NCI-H128 (cell line): ENCODE data around the gene DDX25.
"Not testable (repeated sequence)": the region's sequence is repeated elsewhere in the genome, so short reads cannot be mapped to it uniquely, and the experiment has no call there.

ENCODE experiments used
- DNase-seq: peaks from one replicate; lab custom pipeline; 2025; ENCODE audit not compliant: unreplicated experiment; lab: John Stamatoyannopoulos, UW

Gene DDX25

DNA sequence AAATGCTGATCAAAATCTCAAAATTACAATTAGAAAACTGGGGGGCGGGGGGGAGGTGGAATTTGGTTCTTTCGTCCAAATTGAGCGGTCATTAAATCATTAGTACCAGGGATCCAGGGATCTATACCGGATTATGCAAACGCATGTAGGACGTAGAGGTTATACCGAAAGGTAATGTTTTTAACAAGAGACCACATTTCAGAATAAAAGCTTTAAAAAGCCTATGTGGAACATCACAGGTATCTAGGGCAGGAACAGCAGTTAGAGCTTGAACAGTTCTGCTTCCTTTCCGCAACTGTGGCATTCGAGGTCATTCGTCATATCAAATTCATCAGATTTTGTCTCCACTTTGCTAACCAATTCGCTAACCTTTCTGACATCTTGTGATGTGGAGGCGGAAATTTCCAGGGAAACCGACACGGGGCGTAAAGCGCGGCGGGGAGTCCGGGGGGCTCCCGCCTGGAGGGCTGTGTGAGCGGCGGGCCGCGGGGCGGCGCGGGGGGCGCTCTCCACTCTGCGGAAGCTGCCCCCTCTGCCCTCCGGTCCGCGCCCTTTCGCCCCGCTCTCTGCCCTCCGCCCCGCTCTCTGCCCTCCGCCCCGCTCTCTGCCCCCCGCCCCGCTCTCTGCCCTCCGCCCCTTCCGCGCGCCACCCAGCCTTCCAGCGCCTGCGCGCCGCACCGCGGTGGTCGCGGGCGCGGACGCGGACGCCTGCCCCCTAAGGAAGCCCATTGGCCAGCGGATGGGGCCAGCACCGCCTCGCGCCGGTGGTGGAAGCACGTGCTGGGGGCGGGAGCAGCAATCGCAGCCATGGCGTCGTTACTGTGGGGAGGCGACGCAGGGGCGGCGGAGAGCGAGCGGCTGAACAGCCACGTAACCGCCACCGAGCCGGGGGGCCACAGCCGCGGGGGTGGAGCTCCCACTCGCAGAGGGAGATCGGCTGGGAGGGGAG is at the start of gene DDX25:
Gene DDX25, plus strand, starts transcription at position 798 of the 949 bp plus-strand sequence. Its CDS starts 10 bp downstream, at position 808.
- peak; percentile 27 for DNase-seq

DNA sequence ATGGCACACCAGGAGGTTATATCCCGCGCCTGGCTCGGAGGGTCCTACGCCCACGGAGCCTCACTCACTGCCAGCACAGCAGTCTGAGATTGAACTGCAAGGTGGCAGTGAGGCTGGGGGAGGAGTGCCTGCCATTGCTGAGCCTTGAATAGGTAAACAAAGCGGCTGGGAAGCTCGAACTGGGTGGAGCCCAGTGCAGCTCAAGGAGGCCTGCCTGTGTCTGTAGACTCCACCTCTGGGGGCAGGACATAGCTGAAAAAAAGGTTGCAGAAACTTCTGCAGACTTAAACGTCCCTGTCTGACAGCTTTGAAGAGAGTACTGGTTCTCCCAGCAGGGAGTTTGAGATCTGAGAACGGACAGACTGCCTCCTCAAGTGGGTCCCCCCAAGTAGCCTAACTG is 46.6 kb upstream of the DDX25 start:
- not testable (repeated sequence) for DNase-seq

DNA sequence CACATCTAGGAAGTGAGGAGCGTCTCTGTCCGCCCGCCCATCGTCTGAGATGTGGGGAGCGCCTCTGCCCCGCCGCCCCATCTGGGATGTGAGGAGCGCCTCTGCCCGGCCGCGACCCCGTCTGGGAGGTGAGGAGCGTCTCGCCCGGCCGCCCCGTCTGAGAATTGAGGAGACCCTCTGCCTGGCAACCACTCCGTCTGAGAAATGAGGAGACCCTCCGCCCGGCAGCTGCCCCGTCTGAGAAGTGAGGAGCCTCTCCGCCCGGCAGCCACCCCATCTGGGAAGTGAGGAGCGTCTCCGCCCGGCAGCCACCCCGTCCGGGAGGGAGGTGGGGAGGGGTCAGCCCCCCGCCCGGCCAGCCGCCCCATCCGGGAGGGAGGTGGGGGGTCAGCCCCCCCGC is 41.5 kb upstream of the DDX25 start:
- DNase-seq = not testable (repeated sequence)

- not testable (repeated sequence) for DNase-seq
These were observed 39.0 kb upstream of the DDX25 start for GRCh38 chr11:125865354-125865753.

- no peak for DNase-seq
These were observed 34.8 kb upstream of the DDX25 start for GRCh38 chr11:125869521-125869920.

GRCh38 chr11:125871391-125872137 is 32.7 kb upstream of the DDX25 start:
- DNase-seq = no peak

DNA sequence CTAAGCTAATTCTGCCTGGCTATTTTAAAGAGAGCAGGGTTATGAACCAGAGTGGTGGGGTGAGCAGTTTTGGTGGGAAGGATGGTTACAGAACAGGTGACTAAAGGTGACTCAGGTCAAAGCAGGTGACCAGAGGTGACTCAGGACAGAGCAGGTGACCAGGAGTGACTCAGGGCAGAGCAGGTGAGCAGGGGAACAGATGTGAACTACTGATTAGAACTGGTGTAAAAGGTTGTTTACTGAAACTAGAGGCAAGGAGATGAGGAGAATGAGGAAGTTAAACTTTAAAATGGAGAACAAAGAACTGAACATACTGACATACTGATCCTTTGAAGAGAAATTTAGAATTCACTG is 32.2 kb upstream of the DDX25 start:
- DNase-seq = no peak

GRCh38 chr11:125873881-125874555 is 30.3 kb upstream of the DDX25 start:
- DNase-seq = no peak

GRCh38 chr11:125874556-125875124 is 29.7 kb upstream of the DDX25 start:
- DNase-seq = peak; percentile 44

GRCh38 chr11:125881291-125881690 is 23.0 kb upstream of the DDX25 start:
- DNase-seq = no peak

DNA sequence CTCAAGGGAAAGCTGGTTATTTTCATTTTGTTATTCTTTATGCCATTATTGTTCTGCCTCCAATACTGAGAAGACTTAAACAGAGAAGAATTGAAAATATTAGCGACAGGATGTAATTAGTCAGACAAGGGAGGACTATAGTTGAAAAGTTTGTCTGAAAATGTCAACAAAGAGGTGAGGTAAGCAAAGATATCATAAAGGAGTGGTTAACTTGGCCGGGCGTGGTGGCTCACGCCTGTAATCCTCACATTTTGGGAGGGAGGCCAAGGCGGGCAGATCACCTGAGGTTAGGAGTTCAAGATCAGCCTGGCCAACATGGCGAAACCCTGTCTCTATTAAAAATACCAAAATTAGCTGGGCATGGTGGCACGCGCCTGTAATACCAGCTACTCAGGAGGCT is 20.9 kb upstream of the DDX25 start:
- no peak for DNase-seq

- no peak for DNase-seq
These were observed 17.3 kb upstream of the DDX25 start for GRCh38 chr11:125886997-125887372.

DNA sequence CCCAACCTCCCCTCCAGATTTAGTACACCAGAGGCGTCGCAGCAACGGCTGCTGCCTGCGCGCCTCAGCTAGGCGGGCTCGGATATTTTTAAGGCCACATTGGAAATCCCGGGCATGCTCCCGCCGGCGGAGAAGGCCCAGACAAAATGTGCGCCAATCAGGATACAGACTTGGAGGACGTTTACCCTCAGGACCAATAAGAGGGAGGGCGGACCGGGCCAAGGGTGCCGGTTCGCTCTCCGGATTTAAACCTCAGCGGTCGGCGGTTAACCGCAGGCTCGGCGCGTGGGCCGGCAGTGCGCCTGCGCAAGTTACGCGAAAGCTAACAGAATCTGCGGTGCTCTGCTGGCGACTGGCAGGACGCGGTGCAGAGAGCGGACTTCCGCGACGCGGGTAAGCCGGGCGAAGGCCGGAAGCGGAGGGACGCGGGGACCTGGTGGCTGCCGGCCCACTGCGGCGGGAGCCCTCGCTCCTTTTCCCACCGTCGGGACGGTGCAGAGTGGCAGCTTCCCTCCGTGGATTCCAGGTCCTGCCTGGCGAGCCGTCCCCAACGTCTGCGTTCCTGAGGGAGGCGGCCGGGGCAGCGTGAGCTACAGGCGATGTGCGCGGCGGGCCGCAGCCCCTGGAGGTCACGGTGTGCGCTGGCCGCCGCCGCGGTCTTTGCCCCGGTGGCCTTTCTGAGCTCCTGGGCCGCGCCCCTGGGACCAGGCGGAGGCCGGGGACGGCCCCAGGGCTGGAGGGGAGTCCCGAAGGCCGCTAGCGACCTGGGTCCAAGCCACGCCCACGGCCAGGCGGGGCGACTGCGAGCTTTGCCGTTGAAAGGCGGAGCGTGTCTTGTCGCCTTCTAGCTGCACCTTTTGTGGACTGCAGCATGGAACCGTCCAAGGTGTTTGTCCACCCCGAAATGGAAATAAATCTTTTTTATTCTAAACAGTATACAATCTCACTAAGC is 16.7 kb upstream of the DDX25 start, which contains the start of gene HYLS1:
Gene HYLS1, plus strand, starts transcription at position 296 of the 952 bp plus-strand sequence. CDS start 11,701 bp downstream, outside the sequence.
- peak; percentile 24 for DNase-seq

- DNase-seq = no peak
These were observed 13.7 kb upstream of the DDX25 start for GRCh38 chr11:125890447-125891100.

- no peak for DNase-seq
These were observed 12.2 kb upstream of the DDX25 start for GRCh38 chr11:125892071-125892470.

GRCh38 chr11:125892994-125893393 is 11.3 kb upstream of the DDX25 start:
- DNase-seq = no peak

- DNase-seq = no peak
These were observed 2.4 kb upstream of the DDX25 start for GRCh38 chr11:125901872-125902271.

GRCh38 chr11:125902277-125902926 is 1.9 kb upstream of the DDX25 start:
- no peak for DNase-seq
